Fibroblast of mammary gland (primary cell): ENCODE measurements around the gene CSGALNACT2.

ENCODE experiments used
- DNase-seq: peaks from one replicate; pipeline ENCODE4 v3.0.0-alpha.2; 2010; ENCODE audit warnings: low read depth
- H3K4me3 ChIP-seq: 2 replicates; pipeline ENCODE4 v1.5.1; 2011; ENCODE audit warnings: low read depth, mild to moderate bottlenecking, low read length, moderate library complexity; ENCODE audit not compliant: control insufficient read depth
- CTCF ChIP-seq: conservative IDR thresholded peaks from 2 replicates; pipeline ENCODE4 v1.5.1; 2011; ENCODE audit warnings: low read depth, low read length, inconsistent platforms; ENCODE audit not compliant: control insufficient read depth, insufficient read depth

The CSGALNACT2 gene

DNA sequence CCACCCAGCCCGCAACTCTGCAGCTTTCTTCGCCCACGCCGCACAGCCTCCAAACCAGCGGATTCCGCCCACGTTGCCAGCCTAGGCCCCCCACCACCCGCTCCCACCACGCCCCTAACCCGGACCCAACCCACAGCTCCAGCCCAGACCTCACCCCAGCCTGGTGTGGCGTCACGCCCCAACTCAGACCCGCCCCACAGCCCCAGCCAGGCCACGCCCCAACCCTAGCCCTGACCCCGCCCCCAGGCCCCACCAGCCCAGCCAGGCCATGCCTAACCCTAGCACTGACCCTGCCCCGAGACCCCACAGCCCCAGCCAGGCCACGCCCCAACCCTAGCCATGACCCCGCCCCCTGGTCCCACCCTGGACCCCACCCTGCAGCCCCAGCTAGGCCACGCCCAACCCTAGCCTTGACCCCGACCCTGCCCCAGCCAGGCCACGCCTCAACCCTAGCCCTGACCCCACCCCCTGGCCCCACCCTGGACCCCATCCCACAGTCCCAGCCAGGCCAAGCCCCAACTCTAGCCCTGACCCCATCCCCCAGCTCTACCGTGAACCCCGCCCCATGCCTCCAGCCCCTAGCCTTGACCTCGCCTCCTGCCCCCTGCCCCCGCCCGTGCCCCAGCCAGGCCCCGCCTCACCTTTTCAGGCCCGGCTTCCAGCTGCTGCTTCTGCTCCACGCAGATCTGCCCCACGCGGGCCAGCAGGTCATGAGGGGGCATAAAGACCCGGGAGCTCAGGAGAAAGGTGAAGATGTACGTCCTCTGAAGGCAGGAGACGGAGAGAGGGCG, 64.6 kb downstream of the CSGALNACT2 start:
- TF ChIP-seq CTCF: no peak
- DNase-seq: no peak
- peak overlapping the region; percentile 42 for H3K4me3 ChIP-seq

DNA sequence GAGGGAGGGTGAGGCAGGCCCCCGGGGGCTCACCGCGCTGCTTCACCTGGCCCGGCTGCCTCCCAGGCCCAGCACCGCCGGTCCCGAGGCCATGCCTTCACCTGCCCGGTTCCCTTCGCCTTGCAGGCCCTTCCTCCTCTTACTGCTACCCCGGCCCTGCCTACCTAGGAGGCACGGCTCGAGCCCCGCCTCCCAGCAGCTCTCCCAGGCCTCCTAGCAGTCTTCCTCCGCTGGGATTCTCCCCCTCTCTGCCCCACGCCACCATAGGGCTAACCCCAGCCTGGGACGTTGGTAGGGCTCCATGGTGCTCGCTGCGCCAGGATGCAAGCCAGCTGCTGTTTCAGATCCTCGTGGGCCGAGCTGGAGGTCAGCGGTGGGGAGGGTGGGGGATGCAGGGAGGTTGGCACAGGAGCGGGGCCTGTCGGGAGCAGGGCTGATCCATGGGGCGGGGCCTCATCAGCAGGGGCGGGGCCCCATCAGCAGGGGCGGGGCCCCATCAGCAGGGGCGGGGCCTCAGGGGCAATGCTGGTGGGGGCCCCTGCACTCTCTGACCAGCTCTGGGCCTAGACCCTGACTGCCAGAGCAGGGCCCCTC, 65.3 kb downstream of the CSGALNACT2 start:
- TF ChIP-seq CTCF: no peak
- no peak for DNase-seq
- peak overlapping the region; percentile 3 for H3K4me3 ChIP-seq

- H3K4me3 ChIP-seq: no peak overlapping the region
- DNase-seq: no peak
- no peak for TF ChIP-seq CTCF
These were observed 66.0 kb downstream of the CSGALNACT2 start for GRCh38 chr10:43204042-43204942.

GRCh38 chr10:43204943-43205671, 66.9 kb downstream of the CSGALNACT2 start:
- no peak overlapping the region for H3K4me3 ChIP-seq
- peak; percentile 57 for DNase-seq
- peak; percentile 76 for TF ChIP-seq CTCF

GRCh38 chr10:43205681-43206390, 67.6 kb downstream of the CSGALNACT2 start:
- H3K4me3 ChIP-seq: no peak overlapping the region
- no peak for TF ChIP-seq CTCF
- no peak for DNase-seq
